GM08714 (cell line): Measurements from ENCODE around the gene CRYGN.

ENCODE experiments used
- H3K4me3 ChIP-seq: fragments of 200-500 bp; sonication (Bioruptor generic); 2 replicates; pipeline ENCODE4 v1.5.1; 2014; ENCODE audit warnings: mild to moderate bottlenecking, low read length, inconsistent platforms
- ZNF274 ChIP-seq: IDR thresholded peaks from 2 replicates; pipeline ENCODE4 v1.6.1; 2012; ENCODE audit warnings: mild to moderate bottlenecking, low read depth, low read length

Gene CRYGN

DNA sequence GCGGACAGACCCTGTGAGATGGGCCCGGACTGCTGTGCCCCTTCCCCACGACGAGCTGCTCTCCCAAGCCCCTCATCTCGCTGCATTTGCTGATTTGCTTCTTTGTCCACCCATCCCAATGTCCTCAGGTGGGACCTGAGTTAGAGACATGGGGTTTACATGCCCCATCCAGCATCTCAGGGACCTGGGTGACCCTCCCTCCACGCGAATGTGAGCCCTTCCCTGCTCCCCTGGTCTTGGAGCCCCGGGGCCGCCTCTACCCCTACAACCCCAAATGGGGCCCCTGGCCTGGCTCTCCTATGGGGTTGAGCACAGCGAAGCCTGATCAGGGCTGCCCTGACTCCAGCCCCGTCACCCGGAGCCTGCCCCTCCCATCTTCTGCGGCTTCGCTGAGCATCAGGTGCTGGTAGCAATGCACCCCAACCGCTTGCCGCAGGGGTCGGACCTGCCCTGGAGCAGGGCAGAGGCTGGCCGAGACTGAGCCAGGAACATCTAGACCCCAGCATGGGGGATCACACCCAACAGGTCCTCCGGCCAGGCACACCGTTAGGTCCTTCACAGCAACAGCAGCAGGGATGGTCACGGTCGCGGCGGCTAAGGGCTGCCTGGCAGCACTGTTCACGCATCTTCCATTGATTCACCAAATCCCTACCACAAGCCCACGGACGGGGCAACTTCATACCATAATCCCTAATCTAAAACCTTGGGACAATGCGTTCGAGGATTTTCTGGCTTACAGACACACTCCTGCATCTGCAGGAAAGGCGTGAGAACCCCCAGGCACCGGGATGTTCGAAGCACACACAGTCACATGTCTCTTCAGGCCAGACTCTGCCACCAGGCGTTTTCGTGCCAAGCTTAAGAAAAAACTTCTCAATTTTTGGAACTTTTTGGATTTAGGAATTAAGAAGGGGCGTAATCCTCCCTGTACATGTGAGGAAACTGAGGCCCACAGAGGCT is 45.6 kb downstream of the CRYGN start:
- H3K4me3 ChIP-seq, result no peak overlapping the region
- TF ChIP-seq ZNF274, result no peak

- H3K4me3 ChIP-seq, result no peak overlapping the region
- TF ChIP-seq ZNF274, result no peak
These were observed 46.6 kb downstream of the CRYGN start for GRCh38 chr7:151393031-151393977.

GRCh38 chr7:151392426-151392825 is 47.5 kb downstream of the CRYGN start:
- H3K4me3 ChIP-seq, result no peak overlapping the region
- no peak for TF ChIP-seq ZNF274

DNA sequence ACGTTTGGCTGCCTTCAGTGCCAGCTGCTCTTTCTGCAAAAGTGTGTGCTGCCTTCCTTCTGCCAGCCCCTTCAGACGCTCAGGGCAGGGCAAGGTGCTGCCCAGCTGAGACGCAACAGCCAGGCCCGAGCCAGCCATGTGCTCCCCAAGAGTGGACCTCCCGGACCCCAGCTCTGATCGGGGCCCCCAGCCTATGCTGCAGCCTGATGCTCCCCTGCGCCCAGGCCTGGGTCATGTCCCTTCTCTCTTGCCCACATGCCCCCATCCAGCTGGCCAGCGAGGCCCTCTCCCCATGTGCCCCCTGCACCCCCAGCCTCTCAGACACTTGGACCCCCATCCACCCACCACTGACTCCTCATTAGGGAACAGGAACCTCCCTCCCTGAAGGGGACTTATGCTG is 47.9 kb downstream of the CRYGN start:
- no peak overlapping the region for H3K4me3 ChIP-seq
- TF ChIP-seq ZNF274, result no peak

- no peak overlapping the region for H3K4me3 ChIP-seq
- TF ChIP-seq ZNF274, result no peak
These were observed 48.6 kb downstream of the CRYGN start for GRCh38 chr7:151391358-151391730.

GRCh38 chr7:151390598-151391357 is 49.2 kb downstream of the CRYGN start:
- TF ChIP-seq ZNF274, result no peak

GRCh38 chr7:151389768-151390597 is 50.0 kb downstream of the CRYGN start:
- no peak overlapping the region for H3K4me3 ChIP-seq
- TF ChIP-seq ZNF274, result no peak

More at GRCh38 chr7:151390598-151391357, 49.2 kb downstream of the CRYGN start:
- H3K4me3 ChIP-seq, result no peak overlapping the region

- no peak for TF ChIP-seq ZNF274
- H3K4me3 ChIP-seq, result no peak overlapping the region
These were observed 50.7 kb downstream of the CRYGN start for GRCh38 chr7:151389096-151389767.

DNA sequence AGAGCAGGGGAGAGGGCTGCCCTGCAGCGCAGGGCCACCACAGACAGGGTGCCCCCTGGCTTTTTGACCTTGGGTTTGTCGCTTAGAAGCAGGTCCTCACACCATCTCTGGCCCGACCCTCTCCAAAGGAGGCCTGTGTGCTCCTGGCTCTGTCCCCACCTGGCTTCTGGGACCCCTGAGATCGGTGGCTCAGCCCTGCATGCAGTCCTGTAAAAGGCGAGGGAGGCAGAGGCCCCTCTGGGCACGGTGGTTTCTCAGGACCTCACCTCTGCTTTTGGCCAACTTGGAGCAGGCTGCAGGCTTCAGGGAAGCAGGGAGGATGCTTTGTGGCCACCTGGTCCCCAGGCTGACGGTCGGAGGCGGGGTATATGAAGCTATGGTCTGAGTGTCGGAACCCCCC is 51.5 kb downstream of the CRYGN start:
- no peak overlapping the region for H3K4me3 ChIP-seq
- TF ChIP-seq ZNF274, result no peak

DNA sequence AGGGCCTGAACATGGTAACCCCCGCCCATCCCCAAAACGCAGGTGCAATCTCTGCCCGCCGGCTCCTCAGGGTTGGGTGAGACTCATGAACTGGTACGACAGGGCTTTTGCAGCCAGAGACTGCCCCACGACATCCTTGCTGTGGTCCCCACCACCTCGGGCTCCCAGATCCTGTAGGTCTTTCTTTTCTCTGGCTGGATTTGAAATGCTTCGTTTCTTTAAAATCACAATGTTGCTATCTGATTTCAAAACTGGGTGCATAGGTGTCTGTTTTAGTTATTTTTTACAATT is 52.0 kb downstream of the CRYGN start:
- no peak overlapping the region for H3K4me3 ChIP-seq
- no peak for TF ChIP-seq ZNF274

DNA sequence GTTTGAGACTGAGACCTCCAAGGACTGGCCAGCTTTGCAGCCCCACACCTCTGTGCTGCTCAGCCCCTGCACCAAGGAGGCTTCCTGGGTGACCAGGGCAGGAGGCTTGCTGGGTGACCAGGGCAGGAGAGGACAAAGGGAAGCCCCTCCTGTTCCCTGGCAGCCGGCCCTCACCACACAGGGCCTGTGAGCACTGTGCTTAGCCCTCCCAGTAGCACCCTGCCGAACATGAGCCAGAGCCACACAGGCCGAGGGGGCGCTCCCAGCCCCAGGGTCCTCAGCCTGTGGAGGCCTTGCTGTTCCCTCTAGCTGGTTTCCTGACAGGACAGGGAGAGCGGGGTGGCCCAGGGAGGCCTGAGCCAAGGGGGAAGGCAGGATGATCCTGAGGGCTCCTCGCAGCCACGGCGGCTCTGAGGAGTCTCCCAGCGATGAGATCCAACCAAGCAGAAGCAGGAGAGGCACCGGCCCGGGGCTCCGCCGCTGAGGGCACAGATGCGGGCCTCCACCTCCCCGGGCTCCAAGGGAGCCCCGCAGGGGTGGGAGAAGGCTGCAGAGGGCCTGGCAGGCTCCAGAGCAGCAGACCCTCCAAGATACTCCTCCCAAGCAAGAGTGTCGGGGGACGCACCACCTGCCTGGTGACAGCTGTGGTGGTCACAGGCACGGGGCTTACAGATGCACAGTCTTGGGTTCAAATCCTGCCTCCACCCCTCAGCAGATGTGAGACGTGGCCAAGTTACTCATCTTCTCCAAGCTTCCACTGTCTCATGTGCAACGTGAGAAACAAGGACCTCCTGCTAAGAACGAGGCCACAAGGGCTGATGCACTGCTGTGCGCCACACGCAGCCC is 52.6 kb downstream of the CRYGN start:
- no peak overlapping the region for H3K4me3 ChIP-seq

More for the DNA sequence above, 52.6 kb downstream of the CRYGN start:
- TF ChIP-seq ZNF274, result no peak
